K562 (cell line): ENCODE results near the gene CBX2. TPM values are rescaled to one million over a fixed set of nuclear protein-coding genes. Genes with fewer than 3 reads are reported as not detected.
A peak's percentile ranks its signal among the peaks of the same experiment; 100 is the strongest.

Source experiments
- FOXM1 ChIP-seq, 2 experiments: fragments of 450-650 bp in 1 of 2; sonication (generic) in 1 of 2; formaldehyde crosslinking in 1 of 2; IDR thresholded peaks; 2 replicates each; pipeline versions ENCODE4 v1.6.1 to v1.9.0; 2017 to 2022; ENCODE audit warnings: low read depth in 2 of 2, mild to moderate bottlenecking in 2 of 2, missing genetic modification reagents in 1 of 2, moderate library complexity in 1 of 2
- MYNN ChIP-seq, 2 experiments: sonication (generic); formaldehyde crosslinking in 1 of 2; IDR thresholded peaks; 2 replicates each; pipeline versions ENCODE4 v1.5.0 to v1.6.1; 2016 to 2020; ENCODE audit warnings: antibody characterized with exemption in 1 of 2, missing genetic modification reagents in 1 of 2
- NCOA6 ChIP-seq: fragments of 450-650 bp; IDR thresholded peaks from 2 replicates; pipeline ENCODE4 v1.6.1; 2017; ENCODE audit warnings: mild to moderate bottlenecking
- NFE2L1 ChIP-seq: fragments of 450-650 bp; IDR thresholded peaks from 2 replicates; pipeline ENCODE4 v1.6.1; 2016; ENCODE audit warnings: missing genetic modification characterization, low read depth, mild to moderate bottlenecking, missing compliant biosample characterization, moderate library complexity, borderline replicate concordance
- PRDM10 ChIP-seq: fragments of 450-650 bp; IDR thresholded peaks from 2 replicates; pipeline ENCODE4 v1.6.1; 2018; ENCODE audit not compliant: partially characterized antibody
- SIN3B ChIP-seq: fragments of 450-650 bp; IDR thresholded peaks from 2 replicates; pipeline ENCODE4 v1.6.1; 2017; ENCODE audit warnings: low read depth, mild to moderate bottlenecking, moderate library complexity
- ZBTB8A ChIP-seq: fragments of 450-650 bp; IDR thresholded peaks from 2 replicates; pipeline ENCODE4 v1.6.1; 2018; ENCODE audit warnings: mild to moderate bottlenecking, moderate library complexity; ENCODE audit not compliant: partially characterized antibody
- ZNF134 ChIP-seq: fragments of 250-450 bp; sonication (Bioruptor Pico); conservative IDR thresholded peaks from 2 replicates; pipeline ENCODE4 v1.4.0; 2020
- ZNF239 ChIP-seq: fragments of 250-450 bp; sonication (Bioruptor Pico); IDR thresholded peaks from 2 replicates; pipeline ENCODE4 v1.4.0; 2020; ENCODE audit warnings: mild to moderate bottlenecking
- ZNF512 ChIP-seq: IDR thresholded peaks from 2 replicates; pipeline ENCODE4 v1.6.1; 2016; ENCODE audit warnings: missing genetic modification characterization, missing compliant biosample characterization
- polyA plus RNA-seq, 8 experiments: library from polyadenylated mRNA; depleted of rRNA in 4 of 8; stranded (reverse) in 5 of 8; unstranded in 3 of 8; fragments of >200 nt; fragmentation: Nextera tagmentation in 2 of 8; fragmentation: Illumina TruSeq in 1 of 8; extraction: Ambion mirVana in 2 of 8; extraction: Trizol in 1 of 8; gene quantifications; 2 replicates each; pipeline versions ENCODE4 v1.2.1 to v1.2.3, GENCODE V29; 2011 to 2014; ENCODE audit warnings: inconsistent platforms in 1 of 8, missing spikeins in 1 of 8
- total RNA-seq, 7 experiments: library from RNA; depleted of rRNA in 6 of 7; stranded (reverse); fragments of >200 nt in 6 of 7; fragmentation: Illumina TruSeq in 2 of 7; extraction: Trizol in 2 of 7; gene quantifications; 2 replicates each; pipeline versions ENCODE4 v1.2.1 to v1.2.3, GENCODE V29; 2011 to 2021; ENCODE audit warnings: low replicate concordance in 1 of 7
- TF ChIP-seq, protein P1 (sequence below): fragments of 250-450 bp; sonication (Bioruptor Pico); IDR thresholded peaks from 2 replicates; pipeline ENCODE4 v1.4.0; 2020
- TF ChIP-seq, protein P2 (sequence below): conservative IDR thresholded peaks from 2 replicates; pipeline ENCODE4 v1.6.1; 2011; ENCODE audit warnings: low read depth, mild to moderate bottlenecking, low read length; ENCODE audit not compliant: control insufficient read depth

Gene CBX2
- total and polyA plus RNA-seq, 9 of the 15 experiments (the other 6 are each of a cell fraction or from before 2014, with no cell fraction given), result 0.66 to 26.9 (median 13.9) TPM

- TF ChIP-seq, protein P1, sequence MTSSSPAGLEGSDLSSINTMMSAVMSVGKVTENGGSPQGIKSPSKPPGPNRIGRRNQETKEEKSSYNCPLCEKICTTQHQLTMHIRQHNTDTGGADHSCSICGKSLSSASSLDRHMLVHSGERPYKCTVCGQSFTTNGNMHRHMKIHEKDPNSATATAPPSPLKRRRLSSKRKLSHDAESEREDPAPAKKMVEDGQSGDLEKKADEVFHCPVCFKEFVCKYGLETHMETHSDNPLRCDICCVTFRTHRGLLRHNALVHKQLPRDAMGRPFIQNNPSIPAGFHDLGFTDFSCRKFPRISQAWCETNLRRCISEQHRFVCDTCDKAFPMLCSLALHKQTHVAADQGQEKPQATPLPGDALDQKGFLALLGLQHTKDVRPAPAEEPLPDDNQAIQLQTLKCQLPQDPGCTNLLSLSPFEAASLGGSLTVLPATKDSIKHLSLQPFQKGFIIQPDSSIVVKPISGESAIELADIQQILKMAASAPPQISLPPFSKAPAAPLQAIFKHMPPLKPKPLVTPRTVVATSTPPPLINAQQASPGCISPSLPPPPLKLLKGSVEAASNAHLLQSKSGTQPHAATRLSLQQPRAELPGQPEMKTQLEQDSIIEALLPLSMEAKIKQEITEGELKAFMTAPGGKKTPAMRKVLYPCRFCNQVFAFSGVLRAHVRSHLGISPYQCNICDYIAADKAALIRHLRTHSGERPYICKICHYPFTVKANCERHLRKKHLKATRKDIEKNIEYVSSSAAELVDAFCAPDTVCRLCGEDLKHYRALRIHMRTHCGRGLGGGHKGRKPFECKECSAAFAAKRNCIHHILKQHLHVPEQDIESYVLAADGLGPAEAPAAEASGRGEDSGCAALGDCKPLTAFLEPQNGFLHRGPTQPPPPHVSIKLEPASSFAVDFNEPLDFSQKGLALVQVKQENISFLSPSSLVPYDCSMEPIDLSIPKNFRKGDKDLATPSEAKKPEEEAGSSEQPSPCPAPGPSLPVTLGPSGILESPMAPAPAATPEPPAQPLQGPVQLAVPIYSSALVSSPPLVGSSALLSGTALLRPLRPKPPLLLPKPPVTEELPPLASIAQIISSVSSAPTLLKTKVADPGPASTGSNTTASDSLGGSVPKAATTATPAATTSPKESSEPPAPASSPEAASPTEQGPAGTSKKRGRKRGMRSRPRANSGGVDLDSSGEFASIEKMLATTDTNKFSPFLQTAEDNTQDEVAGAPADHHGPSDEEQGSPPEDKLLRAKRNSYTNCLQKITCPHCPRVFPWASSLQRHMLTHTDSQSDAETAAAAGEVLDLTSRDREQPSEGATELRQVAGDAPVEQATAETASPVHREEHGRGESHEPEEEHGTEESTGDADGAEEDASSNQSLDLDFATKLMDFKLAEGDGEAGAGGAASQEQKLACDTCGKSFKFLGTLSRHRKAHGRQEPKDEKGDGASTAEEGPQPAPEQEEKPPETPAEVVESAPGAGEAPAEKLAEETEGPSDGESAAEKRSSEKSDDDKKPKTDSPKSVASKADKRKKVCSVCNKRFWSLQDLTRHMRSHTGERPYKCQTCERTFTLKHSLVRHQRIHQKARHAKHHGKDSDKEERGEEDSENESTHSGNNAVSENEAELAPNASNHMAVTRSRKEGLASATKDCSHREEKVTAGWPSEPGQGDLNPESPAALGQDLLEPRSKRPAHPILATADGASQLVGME (CRISPR knock-in tag), result 0 out of 2 replicates have a peak, but pooled peaks have one; percentile 54
- TF ChIP-seq ZNF239 (CRISPR knock-in tag), result no peak
- TF ChIP-seq ZBTB8A, result no peak
- TF ChIP-seq NFE2L1 (tag), result no peak
- TF ChIP-seq NCOA6, result no peak
- TF ChIP-seq FOXM1 (IDR thresholded peaks at IDR 0.05; ENCODE audit: low read depth), result peak; percentile 21; the same call in 1 of the 2 replicates
- no peak for TF ChIP-seq FOXM1 (CRISPR knock-in tag; IDR thresholded peaks at IDR 0.05; ENCODE audit: low read depth)
- TF ChIP-seq PRDM10, result peak; percentile 37
- TF ChIP-seq, protein P2, sequence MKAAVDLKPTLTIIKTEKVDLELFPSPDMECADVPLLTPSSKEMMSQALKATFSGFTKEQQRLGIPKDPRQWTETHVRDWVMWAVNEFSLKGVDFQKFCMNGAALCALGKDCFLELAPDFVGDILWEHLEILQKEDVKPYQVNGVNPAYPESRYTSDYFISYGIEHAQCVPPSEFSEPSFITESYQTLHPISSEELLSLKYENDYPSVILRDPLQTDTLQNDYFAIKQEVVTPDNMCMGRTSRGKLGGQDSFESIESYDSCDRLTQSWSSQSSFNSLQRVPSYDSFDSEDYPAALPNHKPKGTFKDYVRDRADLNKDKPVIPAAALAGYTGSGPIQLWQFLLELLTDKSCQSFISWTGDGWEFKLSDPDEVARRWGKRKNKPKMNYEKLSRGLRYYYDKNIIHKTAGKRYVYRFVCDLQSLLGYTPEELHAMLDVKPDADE, result peak; percentile 32
- no peak for TF ChIP-seq SIN3B
- no peak for TF ChIP-seq ZNF134 (CRISPR knock-in tag)
- no peak for TF ChIP-seq MYNN (IDR thresholded peaks at IDR 0.05)
- no peak for TF ChIP-seq MYNN (CRISPR knock-in tag; IDR thresholded peaks at IDR 0.05)
- TF ChIP-seq ZNF512 (tag), result no peak
These were observed 19.0 kb downstream of the CBX2 start, which contains the start of gene CBX8 (continued) for GRCh38 chr17:79796763-79797491.
